Testis (tissue), 2 donors: ENCODE data around the gene DRC7.

Source experiments
- POLR2A ChIP-seq: fragments of 450-650 bp; IDR thresholded peaks from one replicate; pipeline ENCODE4 v1.6.1; 2017; ENCODE audit warnings: antibody characterized with exemption, mild to moderate bottlenecking, moderate library complexity
- TF ChIP-seq, protein P1 (sequence below), 3 experiments: fragments of 450-650 bp in 2 of 3; fragments of 200-600 bp in 1 of 3; sonication (generic) in 1 of 3; IDR thresholded peaks; one replicate each; pipeline ENCODE4 v1.5.1; 2016 to 2019; ENCODE audit warnings: antibody characterized with exemption in 3 of 3, mild to moderate bottlenecking in 2 of 3, moderate library complexity in 1 of 3

DNA sequence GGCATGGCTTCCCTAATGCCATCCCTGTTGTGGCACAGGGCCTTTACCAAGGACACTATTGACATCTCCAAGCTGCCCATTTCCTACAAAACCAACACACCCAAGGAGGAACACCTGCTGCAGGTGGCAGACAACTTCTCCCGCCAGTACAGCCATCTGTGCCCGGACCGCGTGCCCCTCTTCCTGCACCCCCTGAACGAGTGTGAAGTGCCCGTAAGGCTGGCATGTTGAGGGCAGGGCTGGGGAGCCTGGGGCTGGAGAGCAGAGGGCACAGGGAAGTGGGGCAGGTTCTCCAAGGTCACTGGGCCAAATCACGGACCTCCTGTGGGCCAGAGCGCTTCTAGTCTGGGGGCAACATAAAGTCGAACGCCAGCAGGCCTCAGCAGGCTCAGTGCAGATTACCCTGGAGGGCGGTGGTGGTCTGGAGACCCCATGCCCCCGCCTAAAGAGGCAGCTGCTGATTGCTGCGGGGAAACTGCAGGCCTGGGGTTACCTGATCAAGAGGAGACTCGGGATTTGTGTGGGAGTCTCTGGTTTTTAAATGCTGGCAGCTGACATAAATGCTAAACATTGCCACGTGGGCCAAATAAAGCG is 4.3 kb downstream of the DRC7 start:
- TF ChIP-seq, protein P1, sequence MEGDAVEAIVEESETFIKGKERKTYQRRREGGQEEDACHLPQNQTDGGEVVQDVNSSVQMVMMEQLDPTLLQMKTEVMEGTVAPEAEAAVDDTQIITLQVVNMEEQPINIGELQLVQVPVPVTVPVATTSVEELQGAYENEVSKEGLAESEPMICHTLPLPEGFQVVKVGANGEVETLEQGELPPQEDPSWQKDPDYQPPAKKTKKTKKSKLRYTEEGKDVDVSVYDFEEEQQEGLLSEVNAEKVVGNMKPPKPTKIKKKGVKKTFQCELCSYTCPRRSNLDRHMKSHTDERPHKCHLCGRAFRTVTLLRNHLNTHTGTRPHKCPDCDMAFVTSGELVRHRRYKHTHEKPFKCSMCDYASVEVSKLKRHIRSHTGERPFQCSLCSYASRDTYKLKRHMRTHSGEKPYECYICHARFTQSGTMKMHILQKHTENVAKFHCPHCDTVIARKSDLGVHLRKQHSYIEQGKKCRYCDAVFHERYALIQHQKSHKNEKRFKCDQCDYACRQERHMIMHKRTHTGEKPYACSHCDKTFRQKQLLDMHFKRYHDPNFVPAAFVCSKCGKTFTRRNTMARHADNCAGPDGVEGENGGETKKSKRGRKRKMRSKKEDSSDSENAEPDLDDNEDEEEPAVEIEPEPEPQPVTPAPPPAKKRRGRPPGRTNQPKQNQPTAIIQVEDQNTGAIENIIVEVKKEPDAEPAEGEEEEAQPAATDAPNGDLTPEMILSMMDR (IDR thresholded peaks at IDR 0.05) = no peak
- no peak for TF ChIP-seq POLR2A
